Neural cell (in vitro differentiated cells): ENCODE results near the gene CCNH. TPM values are rescaled to one million over a fixed set of nuclear protein-coding genes. Genes with fewer than 3 reads are reported as not detected.

ENCODE experiments used
- H2AFZ ChIP-seq: fragments of 200-600, 300-800 bp; sonication (generic), shearing (Covaris generic); 2 replicates; pipeline ENCODE4 v1.6.0; 2014; ENCODE audit warnings: low read depth, mild to moderate bottlenecking, antibody characterized with exemption, low read length, moderate library complexity
- H3F3A ChIP-seq: fragments of 200-600 bp; shearing (Covaris generic); 2 replicates; pipeline ENCODE4 v1.6.1; 2016; ENCODE audit warnings: mild to moderate bottlenecking, moderate library complexity, mixed read lengths, antibody characterized with exemption, low read length; ENCODE audit not compliant: insufficient read depth, poor library complexity, severe bottlenecking
- H3K27ac ChIP-seq: fragments of 200-600, 300-800 bp; sonication (generic), shearing (Covaris generic); 2 replicates; pipeline ENCODE4 v1.5.1; 2014; ENCODE audit warnings: mild to moderate bottlenecking, low read length, moderate library complexity
- H3K27me3 ChIP-seq: fragments of 300-800, 200-600 bp; sonication (generic), shearing (Covaris generic); 2 replicates; pipeline ENCODE4 v1.6.0; 2014; ENCODE audit warnings: mild to moderate bottlenecking, low read depth, low read length, moderate library complexity; ENCODE audit not compliant: insufficient read depth
- H3K36me3 ChIP-seq: fragments of 300-800, 200-600 bp; sonication (generic), shearing (Covaris generic); 2 replicates; pipeline ENCODE4 v1.5.1; 2014; ENCODE audit warnings: mild to moderate bottlenecking, antibody characterized with exemption, low read length, moderate library complexity; ENCODE audit not compliant: insufficient read depth
- H3K4me2 ChIP-seq: fragments of 300-800, 200-600 bp; sonication (generic), shearing (Covaris generic); 2 replicates; pipeline ENCODE4 v1.6.0; 2014; ENCODE audit warnings: mild to moderate bottlenecking, low read length
- H3K4me3 ChIP-seq: fragments of 300-800, 200-600 bp; sonication (generic), shearing (Covaris generic); 2 replicates; pipeline ENCODE4 v1.5.1; 2014; ENCODE audit warnings: mild to moderate bottlenecking, low read length, moderate library complexity
- H3K79me2 ChIP-seq: fragments of 200-600 bp; shearing (Covaris generic); replicated peaks from 2 replicates; pipeline ENCODE4 v1.6.0; 2014; ENCODE audit warnings: mild to moderate bottlenecking, low read length, moderate library complexity; ENCODE audit not compliant: insufficient read depth
- H3K9ac ChIP-seq: fragments of 300-800, 200-600 bp; sonication (generic), shearing (Covaris generic); 2 replicates; pipeline ENCODE4 v1.6.1; 2016; ENCODE audit warnings: mild to moderate bottlenecking, low read length, mixed read lengths
- H3K9me2 ChIP-seq: fragments of 200-600 bp; shearing (Covaris generic); 2 replicates; pipeline ENCODE4 v1.6.1; 2016; ENCODE audit warnings: mild to moderate bottlenecking, low read length, mixed read lengths; ENCODE audit not compliant: insufficient read depth
- H3K9me3 ChIP-seq: fragments of 200-600, 300-800 bp; sonication (generic), shearing (Covaris generic); 2 replicates; pipeline ENCODE4 v1.6.1; 2016; ENCODE audit warnings: mild to moderate bottlenecking, mixed run types, low read length, moderate library complexity, mixed read lengths
- H4K20me1 ChIP-seq: fragments of 200-600 bp; shearing (Covaris generic); 2 replicates; pipeline ENCODE4 v1.6.1; 2016; ENCODE audit warnings: mild to moderate bottlenecking, mixed run types; ENCODE audit not compliant: insufficient read depth
- CTCF ChIP-seq: fragments of 450-650 bp; IDR thresholded peaks from 2 replicates; pipeline ENCODE4 v1.5.1; 2014; ENCODE audit warnings: antibody characterized with exemption, mild to moderate bottlenecking, moderate library complexity; ENCODE audit not compliant: poor library complexity, severe bottlenecking
- EP300 ChIP-seq: fragments of 450-650 bp; conservative IDR thresholded peaks from 2 replicates; pipeline ENCODE4 v1.6.1; 2014; ENCODE audit warnings: antibody characterized with exemption, mild to moderate bottlenecking, moderate library complexity; ENCODE audit not compliant: poor library complexity, severe bottlenecking
- EZH2 ChIP-seq: fragments of 200-600, 300-800 bp; shearing (Covaris generic), sonication (generic); IDR thresholded peaks from 2 replicates; pipeline ENCODE4 v1.6.1; 2014; ENCODE audit warnings: antibody characterized with exemption, low read length, borderline replicate concordance, mild to moderate bottlenecking; ENCODE audit not compliant: insufficient read depth, poor library complexity, severe bottlenecking
- MXI1 ChIP-seq: fragments of 450-650 bp; conservative IDR thresholded peaks from 2 replicates; pipeline ENCODE4 v1.6.1; 2014; ENCODE audit warnings: antibody characterized with exemption, mild to moderate bottlenecking; ENCODE audit not compliant: poor library complexity, severe bottlenecking
- POLR2AphosphoS5 ChIP-seq: IDR thresholded peaks from 2 replicates; pipeline ENCODE4 v1.6.1; 2012
- RAD21 ChIP-seq: fragments of 450-650 bp; conservative IDR thresholded peaks from 2 replicates; pipeline ENCODE4 v1.6.1; 2014; ENCODE audit warnings: antibody characterized with exemption, mild to moderate bottlenecking, moderate library complexity
- SMC3 ChIP-seq: fragments of 450-650 bp; conservative IDR thresholded peaks from 2 replicates; pipeline ENCODE4 v1.6.1; 2014; ENCODE audit warnings: antibody characterized with exemption, mild to moderate bottlenecking, moderate library complexity; ENCODE audit not compliant: poor library complexity
- TAF1 ChIP-seq: IDR thresholded peaks from 2 replicates; pipeline ENCODE4 v1.6.1; 2012; ENCODE audit warnings: low read depth
- polyA plus RNA-seq: library from polyadenylated mRNA; depleted of rRNA; stranded (reverse); fragments of >200 nt; gene quantifications from 2 replicates; pipeline ENCODE4 v1.2.3, GENCODE V29; 2014
- TF ChIP-seq, protein P1 (sequence below): IDR thresholded peaks from 2 replicates; pipeline ENCODE4 v1.6.1; 2012; ENCODE audit warnings: borderline replicate concordance

CCNH gene
- polyA plus RNA-seq, 1 donor from 2014 or later, result 127 TPM

GRCh38 chr5:87390576-87391199 lies 22.0 kb downstream of the CCNH start:
- no peaks in the 10 kb centered on the region for H3K27me3 ChIP-seq
- no peak overlapping the region for H3K9ac ChIP-seq
- no peaks in the 10 kb centered on the region for H4K20me1 ChIP-seq
- no peak overlapping the region for H3K4me2 ChIP-seq
- H2AFZ ChIP-seq, result no peak overlapping the region
- no peaks in the 10 kb centered on the region for H3K9me2 ChIP-seq
- H3K36me3 ChIP-seq, result peaks cover 15% of the 10 kb centered on the region
- H3K4me3 ChIP-seq, result no peak overlapping the region
- no peaks in the 10 kb centered on the region for H3F3A ChIP-seq
- H3K27ac ChIP-seq, result no peak overlapping the region
- no peaks in the 10 kb centered on the region for H3K79me2 ChIP-seq
- TF ChIP-seq SMC3 (no peak), EZH2 (no peak), CTCF (no peak), POLR2AphosphoS5 (no peak), TAF1 (no peak), EP300 (no peak), RAD21 (no peak), MXI1 (no peak)
- TF ChIP-seq, protein P1, sequence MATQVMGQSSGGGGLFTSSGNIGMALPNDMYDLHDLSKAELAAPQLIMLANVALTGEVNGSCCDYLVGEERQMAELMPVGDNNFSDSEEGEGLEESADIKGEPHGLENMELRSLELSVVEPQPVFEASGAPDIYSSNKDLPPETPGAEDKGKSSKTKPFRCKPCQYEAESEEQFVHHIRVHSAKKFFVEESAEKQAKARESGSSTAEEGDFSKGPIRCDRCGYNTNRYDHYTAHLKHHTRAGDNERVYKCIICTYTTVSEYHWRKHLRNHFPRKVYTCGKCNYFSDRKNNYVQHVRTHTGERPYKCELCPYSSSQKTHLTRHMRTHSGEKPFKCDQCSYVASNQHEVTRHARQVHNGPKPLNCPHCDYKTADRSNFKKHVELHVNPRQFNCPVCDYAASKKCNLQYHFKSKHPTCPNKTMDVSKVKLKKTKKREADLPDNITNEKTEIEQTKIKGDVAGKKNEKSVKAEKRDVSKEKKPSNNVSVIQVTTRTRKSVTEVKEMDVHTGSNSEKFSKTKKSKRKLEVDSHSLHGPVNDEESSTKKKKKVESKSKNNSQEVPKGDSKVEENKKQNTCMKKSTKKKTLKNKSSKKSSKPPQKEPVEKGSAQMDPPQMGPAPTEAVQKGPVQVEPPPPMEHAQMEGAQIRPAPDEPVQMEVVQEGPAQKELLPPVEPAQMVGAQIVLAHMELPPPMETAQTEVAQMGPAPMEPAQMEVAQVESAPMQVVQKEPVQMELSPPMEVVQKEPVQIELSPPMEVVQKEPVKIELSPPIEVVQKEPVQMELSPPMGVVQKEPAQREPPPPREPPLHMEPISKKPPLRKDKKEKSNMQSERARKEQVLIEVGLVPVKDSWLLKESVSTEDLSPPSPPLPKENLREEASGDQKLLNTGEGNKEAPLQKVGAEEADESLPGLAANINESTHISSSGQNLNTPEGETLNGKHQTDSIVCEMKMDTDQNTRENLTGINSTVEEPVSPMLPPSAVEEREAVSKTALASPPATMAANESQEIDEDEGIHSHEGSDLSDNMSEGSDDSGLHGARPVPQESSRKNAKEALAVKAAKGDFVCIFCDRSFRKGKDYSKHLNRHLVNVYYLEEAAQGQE, result no peak
- H3K9me3 ChIP-seq, result no peaks in the 10 kb centered on the region

GRCh38 chr5:87390075-87390474 lies 22.7 kb downstream of the CCNH start:
- Histone ChIP-seq H3K36me3 (peaks cover 15% of the 10 kb centered on the region), H3K9me3 (no peaks in the 10 kb centered on the region), H3K27ac (no peak overlapping the region)

More at GRCh38 chr5:87390075-87390474, 22.7 kb downstream of the CCNH start:
- no peak overlapping the region for H3K4me2 ChIP-seq
- H3F3A ChIP-seq, result no peaks in the 10 kb centered on the region
- no peaks in the 10 kb centered on the region for H3K9me2 ChIP-seq
- no peaks in the 10 kb centered on the region for H3K79me2 ChIP-seq
- no peaks in the 10 kb centered on the region for H3K27me3 ChIP-seq
- H4K20me1 ChIP-seq, result no peaks in the 10 kb centered on the region
- no peak overlapping the region for H2AFZ ChIP-seq
- H3K4me3 ChIP-seq, result no peak overlapping the region
- H3K9ac ChIP-seq, result no peak overlapping the region
- TF ChIP-seq POLR2AphosphoS5 (no peak), RAD21 (no peak), MXI1 (no peak), SMC3 (no peak), TAF1 (no peak), EZH2 (no peak), EP300 (no peak), CTCF (no peak)
- TF ChIP-seq, protein P1, result no peak
